SK-N-MC (cell line): ENCODE measurements around the gene FHAD1.

Experiments used
- EZH2 ChIP-seq: fragments of 200-600 bp; sonication (generic); IDR thresholded peaks from one replicate; pipeline ENCODE4 v1.6.1; 2017; ENCODE audit warnings: antibody characterized with exemption
- FOXP2 ChIP-seq: optimal IDR thresholded peaks from 2 replicates; pipeline ENCODE3; 2011; ENCODE audit warnings: mild to moderate bottlenecking, moderate library complexity; ENCODE audit not compliant: insufficient read depth; ENCODE audit errors: extremely low read length, control extremely low read depth
- POLR2AphosphoS5 ChIP-seq: IDR thresholded peaks from 2 replicates; pipeline ENCODE4 v1.6.1; 2012; ENCODE audit warnings: mild to moderate bottlenecking, low read depth, low read length, borderline replicate concordance

DNA sequence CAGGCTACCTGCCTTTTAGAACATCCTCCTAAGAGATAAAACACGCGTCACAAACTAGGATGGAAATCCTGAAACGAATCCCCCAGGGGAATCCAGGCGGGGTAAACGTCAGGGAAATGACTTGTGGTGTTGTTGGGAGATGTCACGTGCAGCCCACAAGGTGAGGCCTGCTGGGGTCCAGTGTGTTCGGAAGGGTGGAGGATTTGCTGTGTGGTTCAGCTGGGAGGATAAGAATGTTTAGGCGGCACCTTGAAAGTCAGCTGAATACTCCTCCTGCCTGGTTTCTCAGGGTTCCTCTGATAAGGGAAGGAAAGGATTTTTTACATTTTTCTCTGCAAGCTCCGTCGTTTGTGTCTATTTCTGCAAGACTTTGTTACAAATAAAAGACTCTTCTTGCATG is 88.0 kb downstream of the FHAD1 start:
- TF ChIP-seq POLR2AphosphoS5 (no peak), EZH2 (no peak), FOXP2 (no peak)
